SHP77 treated with DMSO at 0.1 percent for 48 hours (cell line): ENCODE results near the gene FAM124B.

Experiments used
- DNase-seq: peaks from one replicate; lab custom pipeline; 2025; lab: John Stamatoyannopoulos, UW

The FAM124B gene

GRCh38 chr2:224379986-224380385, 21.9 kb downstream of the FAM124B start:
- no peak for DNase-seq

GRCh38 chr2:224379172-224379571, 22.7 kb downstream of the FAM124B start:
- DNase-seq, result no peak

GRCh38 chr2:224378701-224379097, 23.2 kb downstream of the FAM124B start:
- no peak for DNase-seq

GRCh38 chr2:224377751-224378700, 23.9 kb downstream of the FAM124B start:
- no peak for DNase-seq

GRCh38 chr2:224372641-224373040, 29.3 kb downstream of the FAM124B start:
- DNase-seq, result no peak

GRCh38 chr2:224369028-224369632, 32.8 kb downstream of the FAM124B start:
- no peak for DNase-seq

GRCh38 chr2:224366267-224366844, 35.6 kb downstream of the FAM124B start:
- DNase-seq, result no peak

- no peak for DNase-seq
These were observed 36.6 kb downstream of the FAM124B start for GRCh38 chr2:224365331-224365730.

GRCh38 chr2:224363281-224363680, 38.6 kb downstream of the FAM124B start:
- DNase-seq, result no peak

GRCh38 chr2:224362094-224362493, 39.8 kb downstream of the FAM124B start:
- no peak for DNase-seq

GRCh38 chr2:224360801-224361251, 41.1 kb downstream of the FAM124B start:
- DNase-seq, result no peak

GRCh38 chr2:224359569-224359968, 42.3 kb downstream of the FAM124B start:
- no peak for DNase-seq

GRCh38 chr2:224357098-224357901, 44.6 kb downstream of the FAM124B start:
- no peak for DNase-seq

- no peak for DNase-seq
These were observed 47.2 kb downstream of the FAM124B start for GRCh38 chr2:224354632-224355211.

GRCh38 chr2:224350703-224351102, 51.2 kb downstream of the FAM124B start:
- DNase-seq, result no peak

GRCh38 chr2:224349396-224349795, 52.5 kb downstream of the FAM124B start:
- no peak for DNase-seq

- no peak for DNase-seq
These were observed 54.5 kb downstream of the FAM124B start for GRCh38 chr2:224347176-224348051.

GRCh38 chr2:224345492-224345891, 56.4 kb downstream of the FAM124B start:
- DNase-seq, result no peak

- DNase-seq, result no peak
These were observed 58.7 kb downstream of the FAM124B start for GRCh38 chr2:224343226-224343625.

GRCh38 chr2:224335991-224336390, 65.9 kb downstream of the FAM124B start:
- no peak for DNase-seq

GRCh38 chr2:224334726-224335125, 67.2 kb downstream of the FAM124B start:
- no peak for DNase-seq
